Measurements from ENCODE around the gene DIP2C.
"Not testable (repeated sequence)": the region's sequence is repeated elsewhere in the genome, so short reads cannot be mapped to it uniquely, and the experiment has no call there.

DIP2C gene

DNA sequence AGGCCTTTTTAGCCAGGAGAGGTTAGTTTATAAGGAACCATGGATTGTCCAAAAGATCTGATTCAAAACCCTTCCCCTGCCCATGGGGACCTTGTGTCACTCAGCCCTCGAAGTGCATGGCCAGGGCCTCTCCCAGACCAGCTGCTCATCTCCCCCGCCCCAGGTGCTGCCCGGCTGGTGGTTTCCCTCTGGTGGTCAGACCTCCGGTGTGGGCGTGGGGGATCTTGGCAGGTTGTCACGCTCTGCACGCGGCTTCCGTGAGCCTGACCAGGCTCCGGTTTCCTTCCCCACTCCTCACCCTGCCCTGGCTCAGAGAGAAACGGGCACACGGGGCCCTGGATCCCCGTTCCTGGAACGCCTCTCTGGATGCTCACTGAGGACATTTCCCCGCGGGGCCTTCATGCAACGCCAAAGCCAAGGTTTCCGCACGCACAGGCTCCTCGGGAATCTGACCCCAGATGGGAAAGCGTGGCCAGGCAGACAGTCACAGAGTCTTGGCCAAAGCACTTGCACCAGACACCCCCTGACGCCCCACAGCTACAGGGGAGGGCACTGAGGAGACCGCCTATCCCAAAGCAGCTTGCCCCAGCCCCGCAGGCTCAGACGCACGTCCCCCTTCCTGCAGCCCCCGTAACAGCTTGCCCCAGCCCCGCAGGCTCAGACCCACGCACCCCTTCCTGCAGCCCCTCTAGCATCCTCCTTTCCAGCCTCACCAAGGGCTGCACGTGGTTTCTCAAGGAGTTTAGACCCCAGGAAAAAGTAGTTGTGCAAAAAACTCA lies 7.8 kb upstream of the DIP2C start:
- no peak for DNase-seq (ENCODE audit: low read depth)

DNA sequence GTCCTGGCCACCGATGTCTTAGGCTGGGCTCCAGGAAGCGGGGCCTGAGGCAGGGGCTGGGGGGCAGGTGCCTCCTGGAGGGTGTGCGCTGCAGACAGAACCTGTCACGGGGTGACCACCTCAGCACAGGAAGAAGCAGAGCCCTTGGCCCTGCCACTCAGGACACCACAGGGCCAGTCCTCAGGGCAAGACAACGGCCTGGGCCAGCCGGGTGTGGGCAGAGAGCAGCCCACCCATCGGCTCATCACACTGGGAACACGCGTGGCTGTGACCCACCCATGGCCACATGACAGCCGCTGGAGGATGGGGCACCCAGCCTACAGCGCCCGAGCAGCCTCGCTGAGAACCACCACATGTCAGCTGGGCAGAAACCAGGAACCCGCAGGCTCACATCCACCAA lies 5.9 kb upstream of the DIP2C start:
- no peak for DNase-seq (ENCODE audit: low read depth)

DNA sequence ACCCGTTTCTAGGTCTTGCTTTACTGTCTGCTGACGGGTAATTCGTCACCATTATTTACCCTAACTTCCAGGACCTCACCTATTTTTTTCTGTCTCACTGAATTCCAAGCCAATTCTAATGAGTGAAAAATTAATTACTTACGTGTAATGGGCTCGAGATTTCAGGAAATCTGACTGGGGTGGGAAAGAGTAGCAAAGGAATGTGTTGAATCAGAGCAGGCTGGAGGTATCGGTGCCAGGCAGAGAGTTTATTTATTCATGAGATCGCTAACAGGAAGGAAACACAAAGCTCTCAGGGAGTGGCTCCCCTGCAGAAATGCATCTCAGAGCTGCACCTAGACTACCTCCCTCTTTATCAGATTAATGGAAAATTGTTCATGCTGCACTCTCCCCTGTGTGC lies 4.0 kb upstream of the DIP2C start:
- DNase-seq (ENCODE audit: low read depth), result no peak

DNA sequence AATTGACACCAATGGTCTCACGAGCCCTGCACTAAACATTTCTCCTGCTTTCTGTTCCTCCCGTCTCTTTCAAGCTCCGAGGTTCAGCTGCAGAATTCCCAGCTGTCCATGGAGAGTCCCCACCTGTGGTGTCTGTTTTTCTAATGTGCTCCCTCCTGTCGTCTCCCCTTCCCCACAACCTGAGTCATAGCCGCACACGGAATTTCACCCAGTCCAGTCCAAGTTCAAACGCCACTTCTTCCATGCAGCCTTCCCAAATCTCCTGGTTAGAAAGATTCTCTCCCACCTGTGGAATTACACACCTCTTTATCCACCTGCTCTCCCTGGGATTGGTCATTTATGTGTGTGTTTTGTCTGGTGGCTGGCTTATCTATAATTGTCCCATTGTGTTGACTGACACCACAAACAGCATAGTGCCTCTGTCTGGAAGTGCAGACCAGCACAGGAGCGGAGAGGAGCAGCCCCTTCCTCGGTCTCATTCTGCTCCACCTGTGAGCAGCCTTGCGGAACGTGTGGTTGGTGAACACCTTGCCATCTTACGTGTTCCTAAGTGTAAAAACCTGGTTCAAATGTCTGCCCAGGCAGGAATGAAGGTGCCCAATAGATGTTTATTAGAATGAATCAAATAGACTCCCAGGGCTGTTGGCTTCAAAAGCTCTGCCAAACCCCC lies 3.3 kb upstream of the DIP2C start:
- no peak for DNase-seq (ENCODE audit: low read depth)

DNA sequence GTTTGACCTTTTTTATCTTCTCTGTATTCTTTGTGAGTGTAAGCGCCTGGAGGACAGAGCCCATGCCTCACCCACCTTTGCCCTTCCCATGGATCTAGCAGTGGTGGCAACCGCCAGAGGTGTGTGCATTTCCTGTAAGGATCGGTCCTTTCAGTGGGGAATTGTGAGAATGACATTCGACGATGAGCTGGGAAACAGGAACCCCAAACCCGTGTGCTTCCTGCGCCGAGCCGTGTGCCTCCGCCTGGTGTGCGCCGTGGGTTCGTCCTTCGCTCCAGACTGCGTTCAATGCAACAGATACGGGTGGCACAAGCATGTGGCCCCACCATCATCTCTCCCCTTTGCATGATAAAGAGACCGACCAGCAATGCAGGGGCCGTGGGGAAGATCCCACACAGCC lies 1.7 kb upstream of the DIP2C start:
- DNase-seq (ENCODE audit: low read depth), result no peak

DNA sequence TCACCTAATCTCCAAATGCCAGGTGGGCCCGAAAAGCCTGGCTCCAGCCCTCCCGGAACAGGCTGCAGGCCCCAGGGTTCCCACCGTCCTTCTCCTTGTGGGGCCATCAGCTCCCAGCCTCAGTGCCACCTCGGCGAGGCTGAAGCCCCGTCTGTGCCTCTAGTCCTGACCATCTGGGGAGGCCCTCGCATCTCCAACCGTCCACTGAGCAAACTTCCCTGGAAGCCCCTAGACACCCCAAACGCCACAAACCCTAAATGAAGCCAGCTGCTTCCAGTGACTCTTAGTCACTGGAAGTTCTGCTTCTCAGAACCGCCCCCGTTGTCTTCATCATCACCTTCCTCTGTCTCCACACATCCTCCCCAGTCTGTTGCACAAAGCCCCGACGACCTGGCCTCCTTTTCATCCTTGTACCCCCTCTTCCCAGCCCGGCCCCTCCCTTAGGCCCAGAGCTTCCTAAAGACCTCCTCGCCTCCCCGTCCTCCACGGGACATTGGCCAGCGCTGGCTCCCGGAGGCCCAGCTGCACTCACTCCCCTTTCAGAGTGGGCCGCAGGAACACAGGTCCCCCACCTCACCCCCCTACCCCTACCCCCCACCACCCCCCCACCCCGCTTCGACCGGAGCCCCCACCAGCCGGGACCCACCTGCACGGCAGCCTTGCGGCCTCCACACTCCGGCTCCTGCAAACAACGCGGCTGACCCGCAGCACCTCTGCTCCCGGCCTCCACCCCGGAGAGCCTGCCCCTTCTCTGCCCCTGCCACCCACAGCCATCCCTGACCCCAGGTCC lies 1.1 kb upstream of the DIP2C start:
- DNase-seq (ENCODE audit: low read depth), result no peak

DNA sequence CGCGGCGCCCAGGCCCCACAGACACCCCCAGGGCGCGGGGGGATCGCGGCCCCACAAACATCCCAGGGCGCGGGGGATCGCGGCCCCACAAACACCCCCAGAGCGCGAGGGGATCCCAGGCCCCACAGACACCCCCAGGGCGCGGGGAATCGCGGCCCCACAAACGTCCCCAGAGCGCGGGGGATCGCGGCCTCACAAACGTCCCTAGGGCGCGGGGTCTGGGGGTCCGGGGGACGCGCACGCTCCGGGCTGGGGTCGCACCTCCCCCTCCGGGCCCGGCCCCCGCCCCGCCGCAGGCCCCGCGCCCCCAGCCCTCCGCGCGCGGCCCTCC lies 382 bp downstream of the DIP2C start:
- DNase-seq (ENCODE audit: low read depth), result no peak

DNA sequence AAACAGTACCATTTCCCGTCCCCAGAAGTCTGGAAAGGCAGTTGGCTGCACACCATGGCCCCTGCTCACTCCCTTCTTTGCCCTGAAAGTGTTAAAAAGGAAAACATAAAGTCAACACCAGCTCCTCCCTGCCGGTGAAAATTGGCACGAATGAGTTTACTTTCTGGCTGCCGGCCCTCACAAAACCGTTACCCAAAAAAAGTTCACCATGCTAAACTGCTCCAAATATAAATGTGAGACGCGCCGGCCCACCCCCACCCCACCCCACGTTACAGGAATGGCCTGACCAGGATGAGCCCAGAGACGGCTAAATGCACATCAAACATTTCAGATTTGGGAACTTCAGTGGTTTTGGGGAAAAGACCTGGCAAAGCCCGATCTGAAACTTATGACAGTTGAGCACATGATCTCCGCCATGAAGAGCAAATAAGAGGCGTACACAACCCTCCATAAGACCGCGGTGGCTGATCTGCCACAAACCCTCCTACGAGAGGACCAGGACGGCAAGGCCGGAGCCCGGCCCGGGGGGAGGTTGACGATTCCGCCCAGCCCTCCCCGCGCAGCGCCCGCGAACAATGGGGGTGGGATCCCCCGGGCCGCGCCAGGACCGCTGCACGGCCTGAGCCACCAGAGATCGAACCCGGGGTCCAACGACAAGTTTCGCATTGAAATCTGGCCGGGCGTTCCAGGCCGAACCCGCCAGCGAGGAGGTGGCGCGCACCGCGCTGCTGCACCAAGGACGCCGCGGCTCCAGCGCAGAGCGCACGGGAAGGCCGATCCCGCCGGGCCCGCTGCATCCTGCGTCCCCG lies 952 bp downstream of the DIP2C start:
- DNase-seq (ENCODE audit: low read depth), result no peak

DNA sequence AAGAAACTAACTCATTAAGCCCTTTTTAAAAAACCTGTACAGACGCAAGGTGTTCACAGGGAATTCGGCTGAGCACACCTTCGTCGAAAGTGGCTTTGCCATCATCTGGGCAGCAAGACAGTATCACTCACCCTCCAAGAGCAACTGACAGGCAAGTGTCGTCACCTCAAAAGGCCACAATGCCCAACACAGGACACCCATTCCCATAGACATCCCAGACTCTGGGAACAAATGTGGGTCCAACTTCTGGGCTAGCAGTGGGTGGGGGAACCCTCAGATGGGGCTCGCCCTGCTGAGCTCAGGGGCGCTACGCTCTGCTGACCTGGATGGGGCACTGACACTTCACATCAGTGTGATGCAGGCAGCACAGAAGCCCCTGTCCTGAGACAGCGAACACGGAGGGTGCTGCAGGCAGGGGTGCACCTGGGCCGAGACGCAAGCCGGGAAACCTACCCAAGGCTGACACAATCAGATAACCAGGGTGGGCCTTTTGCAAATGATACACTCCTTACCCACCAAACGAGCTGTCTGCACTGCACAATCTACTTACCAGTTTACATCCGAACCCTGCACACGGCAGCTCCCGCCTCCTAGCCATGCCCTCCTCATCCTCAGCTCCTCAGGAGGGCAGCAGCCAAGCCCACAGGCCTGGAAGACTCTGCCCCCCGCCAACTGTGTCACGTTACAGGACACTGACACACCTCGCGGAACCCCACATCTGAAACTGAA lies 1.7 kb downstream of the DIP2C start:
- DNase-seq (ENCODE audit: low read depth), result no peak

DNA sequence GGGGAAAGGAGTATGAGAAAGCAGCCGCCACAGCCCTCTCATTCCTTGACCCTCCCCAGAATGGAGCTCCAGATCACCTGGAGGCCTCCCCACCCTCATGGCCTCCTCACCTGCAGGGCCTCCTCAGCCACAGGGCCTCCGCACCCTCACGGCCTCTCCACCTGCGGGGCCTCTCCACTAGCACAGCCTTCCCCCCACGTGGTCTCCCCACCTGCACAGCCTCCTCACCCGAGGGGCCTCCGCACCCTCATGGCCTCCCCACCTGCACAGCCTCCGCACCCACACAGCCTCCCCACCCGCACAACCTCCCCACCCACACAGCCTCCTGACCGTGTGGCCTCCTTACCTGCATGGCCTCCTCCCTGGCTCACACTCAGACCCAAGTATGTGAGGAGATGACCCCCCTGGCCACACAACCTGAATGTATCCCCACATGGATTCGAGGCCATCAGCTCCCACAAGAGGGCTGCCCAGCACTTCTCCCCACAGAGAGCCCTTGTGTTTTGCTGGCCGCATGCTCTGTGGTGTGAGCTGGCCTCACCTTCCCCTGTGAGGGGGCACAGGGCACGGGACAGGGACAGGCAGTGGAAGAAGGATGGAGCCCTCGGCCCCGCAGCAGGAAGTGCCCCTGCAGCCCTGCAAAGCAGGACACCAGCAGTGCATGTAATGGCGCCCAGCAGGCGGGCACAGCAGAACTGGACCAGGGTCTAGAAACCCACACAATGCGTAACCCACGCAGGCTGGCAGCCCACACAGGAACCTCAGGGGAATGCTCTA lies 3.1 kb downstream of the DIP2C start:
- no peak for DNase-seq (ENCODE audit: low read depth)

DNA sequence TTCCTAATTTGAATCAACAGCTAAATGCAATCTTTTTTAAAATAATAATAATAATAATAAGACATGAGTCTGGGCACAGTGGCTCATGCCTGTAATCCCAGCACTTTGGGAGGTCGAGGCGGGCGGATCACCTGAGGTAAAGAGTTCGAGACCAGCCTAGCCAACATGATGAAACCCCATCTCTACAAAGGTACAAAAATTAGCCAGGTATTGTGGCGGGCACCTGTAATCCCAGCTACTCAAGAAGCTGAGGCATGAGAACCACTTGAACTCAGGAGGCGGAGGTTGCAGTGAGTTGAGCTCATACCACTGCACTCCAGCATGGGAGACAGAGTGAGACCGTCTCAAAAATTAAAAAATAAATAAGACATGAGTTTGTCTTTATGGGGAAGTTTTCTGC lies 3.9 kb downstream of the DIP2C start:
- DNase-seq (ENCODE audit: low read depth), result no peak

DNA sequence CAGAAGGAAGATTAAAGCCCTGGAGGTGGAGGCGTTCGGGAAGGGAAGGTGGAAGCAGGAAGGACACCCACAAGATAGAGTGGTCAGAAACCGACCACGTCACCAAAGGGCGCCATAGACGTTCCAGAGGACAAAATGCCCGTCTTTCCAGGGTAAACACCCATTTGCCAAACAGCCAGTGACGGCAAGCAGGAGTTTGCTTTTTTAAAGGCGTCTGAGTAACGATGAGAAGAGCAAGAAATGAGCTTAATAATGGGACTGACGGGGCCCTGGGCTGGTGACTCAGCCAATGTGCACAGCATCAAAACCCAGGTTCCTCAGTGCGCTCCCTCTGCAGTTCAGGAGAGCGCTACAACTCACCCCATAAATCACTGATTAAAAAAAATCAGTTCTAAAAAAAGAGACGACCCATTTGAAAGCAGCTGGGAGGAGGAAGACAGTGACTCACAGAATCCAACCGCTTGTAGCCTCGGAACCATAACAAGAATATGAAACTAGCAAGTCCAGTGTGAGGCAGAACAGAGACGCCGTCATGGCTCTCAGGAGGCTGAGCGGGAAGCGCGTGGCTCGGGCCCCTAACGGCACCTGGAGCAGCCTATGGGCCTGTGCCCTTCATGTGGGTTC lies 5.9 kb downstream of the DIP2C start:
- DNase-seq (ENCODE audit: low read depth), result no peak

DNA sequence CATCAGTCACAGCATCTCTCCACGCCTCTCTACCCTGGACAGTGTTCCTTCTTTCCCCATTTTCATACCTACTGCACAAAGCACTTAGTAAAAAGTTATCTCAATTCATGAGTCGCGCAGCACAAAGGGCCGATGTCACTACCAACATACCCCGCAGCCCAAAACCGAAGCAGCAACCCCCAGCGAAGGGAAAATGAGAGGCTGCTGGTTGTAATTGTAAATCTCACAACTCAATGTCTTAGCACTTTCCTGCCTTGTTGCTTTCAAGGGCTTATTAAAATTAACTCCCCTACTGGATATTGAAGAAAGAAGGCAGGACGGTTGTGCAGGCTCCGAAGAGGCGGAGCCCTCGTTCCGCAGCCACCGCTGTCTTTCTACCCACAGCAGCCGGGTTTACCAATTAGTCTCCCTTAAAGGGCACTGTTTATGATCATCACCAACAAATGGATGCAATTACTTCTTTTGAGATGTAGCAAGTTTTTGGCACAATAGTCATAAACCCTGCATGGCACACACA lies 6.5 kb downstream of the DIP2C start:
- DNase-seq (ENCODE audit: low read depth), result no peak

DNA sequence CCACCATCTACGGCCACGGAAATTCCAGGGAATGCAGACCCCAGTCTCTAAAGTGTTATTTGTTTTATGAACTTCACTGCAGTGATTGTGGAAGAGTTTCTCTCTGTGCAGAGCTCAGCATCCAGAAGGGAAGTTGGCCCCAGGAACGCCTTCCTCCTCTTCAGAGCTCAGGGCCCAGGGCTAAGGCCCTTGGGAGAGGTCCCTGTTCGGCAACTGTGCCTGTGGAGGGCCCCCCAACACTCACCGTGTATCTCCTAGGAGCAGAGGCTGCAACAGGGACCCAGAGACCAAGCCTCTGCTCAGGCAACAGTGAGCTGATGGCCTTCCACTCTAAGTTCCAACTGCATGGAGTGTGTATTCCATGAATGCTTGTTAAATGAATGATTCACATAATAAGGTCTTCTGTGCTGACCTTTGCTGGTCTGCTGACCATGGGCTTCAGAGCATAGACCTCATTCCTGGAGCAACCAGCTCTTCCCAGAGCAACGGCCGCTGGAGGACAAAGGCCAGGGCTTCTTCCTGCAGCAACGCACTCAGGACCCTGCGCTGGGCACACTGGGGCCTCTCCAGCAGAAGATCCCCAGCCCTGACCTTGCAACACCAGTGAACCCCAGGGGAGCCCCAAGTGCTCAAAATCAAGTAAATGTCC lies 7.7 kb downstream of the DIP2C start:
- no peak for DNase-seq (ENCODE audit: low read depth)

DNA sequence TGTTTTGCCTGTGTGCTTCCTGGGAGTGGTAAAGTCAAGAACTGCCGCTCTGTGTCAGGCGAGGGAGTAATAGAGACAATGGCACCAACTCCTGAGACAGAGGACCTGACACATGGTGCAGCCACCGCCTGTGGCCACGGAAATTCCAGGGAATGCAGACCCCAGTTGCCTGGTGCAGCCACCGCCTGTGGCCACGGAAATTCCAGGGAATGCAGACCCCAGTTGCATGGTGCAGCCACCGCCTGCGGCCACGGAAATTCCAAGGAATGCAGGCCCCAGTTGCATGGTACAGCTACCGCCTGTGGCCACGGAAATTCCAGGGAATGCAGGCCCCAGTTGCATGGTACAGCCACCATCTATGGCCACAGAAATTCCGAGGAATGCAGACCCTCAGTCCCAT lies 8.7 kb downstream of the DIP2C start:
- DNase-seq (ENCODE audit: low read depth), result no peak

DNA sequence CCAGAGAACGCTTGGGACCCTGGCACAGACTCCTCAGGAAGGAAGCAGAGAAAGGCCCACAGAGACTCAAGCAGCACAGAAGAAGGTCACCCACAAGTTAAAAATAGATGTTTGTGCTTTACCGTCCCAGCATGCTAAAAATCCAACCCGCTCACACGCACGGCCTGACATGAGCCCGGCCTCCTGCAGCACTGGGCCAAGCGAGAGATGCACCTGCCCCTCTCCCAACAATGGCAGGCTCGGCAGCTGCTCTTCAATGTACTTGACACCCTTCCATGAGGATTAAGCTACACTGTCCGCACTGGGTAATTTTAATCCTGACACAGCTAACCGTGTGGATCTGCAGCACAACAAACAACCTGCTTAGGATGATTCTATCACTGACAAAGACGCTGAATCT lies 9.3 kb downstream of the DIP2C start:
- DNase-seq (ENCODE audit: low read depth), result no peak

DNA sequence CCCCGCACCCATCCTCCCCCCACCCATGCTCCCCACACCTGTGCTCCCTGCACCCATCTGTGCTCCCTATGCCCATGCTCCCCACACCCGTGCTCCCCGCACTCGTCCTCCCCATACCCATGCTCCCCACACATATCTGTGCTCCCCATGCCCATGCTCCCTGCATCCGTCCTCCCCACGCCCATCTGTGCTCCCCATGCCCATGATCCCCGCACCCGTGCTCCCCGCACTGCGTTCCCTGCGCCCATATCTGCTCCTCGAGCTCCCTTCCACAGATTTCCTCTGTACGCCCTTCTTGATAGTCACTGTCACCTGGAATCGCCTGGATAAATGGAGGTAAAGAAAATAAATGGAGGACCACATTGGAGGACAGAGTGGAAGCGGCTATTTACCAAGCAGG lies 9.9 kb downstream of the DIP2C start:
- DNase-seq (ENCODE audit: low read depth), result no peak

DNA sequence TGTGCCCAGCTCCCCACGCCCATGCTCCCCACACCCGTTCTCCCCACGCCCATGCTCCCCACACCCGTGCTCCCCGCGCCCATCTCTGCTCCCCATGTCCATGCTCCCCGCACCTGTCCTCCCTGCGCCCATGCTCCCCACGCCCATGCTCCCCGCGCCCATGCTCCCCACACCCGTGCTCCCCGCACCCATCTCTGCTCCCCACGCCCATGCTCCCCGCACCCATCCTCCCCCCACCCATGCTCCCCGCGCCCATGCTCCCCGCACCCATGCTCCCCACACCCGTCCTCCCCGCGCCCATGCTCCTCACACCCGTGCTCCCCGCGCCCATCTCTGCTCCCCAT lies 10.8 kb downstream of the DIP2C start:
- not testable (repeated sequence) for DNase-seq (ENCODE audit: low read depth)

DNA sequence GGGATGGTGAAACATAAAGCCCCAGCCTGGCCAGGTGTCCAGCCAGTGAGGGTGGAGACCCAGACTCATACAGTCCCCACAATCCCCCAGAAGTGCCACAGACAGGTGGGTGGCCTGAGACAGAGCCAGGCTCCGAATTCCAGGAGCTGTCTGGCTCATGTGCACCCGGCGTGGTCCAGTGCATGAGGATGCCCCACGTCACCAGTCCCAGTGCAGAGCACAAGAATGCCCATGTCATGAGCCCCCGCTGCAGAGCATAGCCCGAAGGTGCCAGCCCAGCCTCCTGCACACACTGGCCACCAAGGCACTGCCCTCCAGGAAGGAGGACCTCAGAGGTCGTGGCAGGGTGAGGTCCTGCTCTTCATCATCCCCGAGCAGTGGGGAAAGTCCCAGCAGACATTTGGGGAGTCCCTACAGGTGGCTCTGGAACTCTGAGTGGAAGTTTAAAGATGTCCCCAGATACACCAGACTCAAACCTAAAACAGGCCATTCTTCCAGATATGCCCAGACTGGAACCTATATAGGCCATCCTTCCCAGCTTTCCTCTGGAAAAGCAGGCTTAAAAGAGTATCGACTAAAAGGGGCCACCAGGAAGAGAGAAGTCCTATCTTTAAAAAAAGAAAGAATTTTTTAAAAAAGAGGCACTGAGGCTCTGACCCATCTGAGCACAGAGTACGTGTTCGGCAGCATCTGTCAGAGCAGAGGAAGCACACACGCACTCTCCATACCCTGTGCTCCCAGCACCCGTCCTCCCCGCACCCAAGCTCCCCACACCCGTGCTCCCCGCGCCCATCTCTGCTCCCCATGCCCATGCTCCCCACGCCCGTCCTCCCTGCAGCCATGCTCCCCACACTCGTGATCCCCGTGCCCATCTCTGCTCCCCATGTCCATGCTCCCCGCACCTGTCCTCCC lies 11.5 kb downstream of the DIP2C start:
- no peak for DNase-seq (ENCODE audit: low read depth)

Data from stimulated activated CD8-positive, alpha-beta memory T cell treated with anti-CD3 and anti-CD28 coated beads, Interleukin-12 subunit alpha, Interleukin-12 subunit beta, amount 100 ng/mL, for 1 hour (primary cell).